Smooth muscle cell (in vitro differentiated cells): Measurements from ENCODE around the gene ZBTB48. TPM values are rescaled to one million over a fixed set of nuclear protein-coding genes. Genes with fewer than 3 reads are reported as not detected.

Source experiments
- DNase-seq: peaks from one replicate; lab custom pipeline; 2025; ENCODE audit not compliant: unreplicated experiment; lab: John Stamatoyannopoulos, UW
- H2AFZ ChIP-seq: fragments of 200-600 bp; sonication (generic); 2 replicates; pipeline ENCODE4 v1.6.0; 2016; ENCODE audit warnings: antibody characterized with exemption, low read depth, mild to moderate bottlenecking
- H3F3A ChIP-seq: fragments of 200-600 bp; sonication (generic); 2 replicates; pipeline ENCODE4 v1.6.0; 2017; ENCODE audit warnings: antibody characterized with exemption, low read depth
- H3K27ac ChIP-seq: fragments of 200-600 bp; sonication (generic); 2 replicates; pipeline ENCODE4 v1.5.1; 2016; ENCODE audit warnings: low read depth, mild to moderate bottlenecking
- H3K27me3 ChIP-seq: fragments of 200-600 bp; sonication (generic); 2 replicates; pipeline ENCODE4 v1.6.1; 2016; ENCODE audit warnings: low read depth, mild to moderate bottlenecking
- H3K36me3 ChIP-seq: fragments of 200-600 bp; sonication (generic); 2 replicates; pipeline ENCODE4 v1.5.1; 2016; ENCODE audit warnings: low read depth
- H3K4me1 ChIP-seq: fragments of 200-600 bp; sonication (generic); 2 replicates; pipeline ENCODE4 v1.5.1; 2016; ENCODE audit warnings: low read depth
- H3K4me2 ChIP-seq: fragments of 200-600 bp; sonication (generic); 2 replicates; pipeline ENCODE4 v1.6.0; 2016; ENCODE audit warnings: mild to moderate bottlenecking
- H3K4me3 ChIP-seq: fragments of 200-600 bp; sonication (generic); 2 replicates; pipeline ENCODE4 v1.5.1; 2016; ENCODE audit warnings: mild to moderate bottlenecking
- H3K79me2 ChIP-seq: fragments of 200-600 bp; sonication (generic); 2 replicates; pipeline ENCODE4 v1.6.0; 2016; ENCODE audit warnings: low read depth, mild to moderate bottlenecking
- H3K9ac ChIP-seq: fragments of 200-600 bp; sonication (generic); 2 replicates; pipeline ENCODE4 v1.6.0; 2016; ENCODE audit warnings: low read depth
- H3K9me3 ChIP-seq: fragments of 200-600 bp; sonication (generic); replicated peaks from 2 replicates; pipeline ENCODE4 v1.5.1; 2016; ENCODE audit warnings: low read depth
- H4K20me1 ChIP-seq: fragments of 200-600 bp; sonication (generic); 2 replicates; pipeline ENCODE4 v1.6.0; 2016; ENCODE audit warnings: low read depth
- WGBS: methylation state at CpG from one replicate; pipeline ENCODE4 v1.1.7; 2016; ENCODE audit warnings: low lambda C conversion rate; 5-methylcytosine and 5-hydroxymethylcytosine counted together
- polyA plus RNA-seq: library from polyadenylated mRNA; unstranded; fragments of >200 nt; fragmentation: Nextera tagmentation; extraction: Ambion mirVana; gene quantifications from 2 replicates; pipeline ENCODE4 v1.2.1, GENCODE V29; 2016
- total RNA-seq: library from RNA; depleted of rRNA; stranded (reverse); fragments of >200 nt; gene quantifications from 2 replicates; pipeline ENCODE4 v1.2.3, GENCODE V29; 2014
- TF ChIP-seq, protein P1 (sequence below): fragments of 200-600 bp; sonication (generic); IDR thresholded peaks from 2 replicates; pipeline ENCODE4 v1.5.1; 2017; ENCODE audit warnings: borderline replicate concordance, mild to moderate bottlenecking, antibody characterized with exemption; ENCODE audit not compliant: insufficient read depth, poor library complexity, severe bottlenecking

Gene ZBTB48
- total and polyA plus RNA-seq, 2 experiments from 2014 or later = 9.7 to 16.3 TPM

DNA sequence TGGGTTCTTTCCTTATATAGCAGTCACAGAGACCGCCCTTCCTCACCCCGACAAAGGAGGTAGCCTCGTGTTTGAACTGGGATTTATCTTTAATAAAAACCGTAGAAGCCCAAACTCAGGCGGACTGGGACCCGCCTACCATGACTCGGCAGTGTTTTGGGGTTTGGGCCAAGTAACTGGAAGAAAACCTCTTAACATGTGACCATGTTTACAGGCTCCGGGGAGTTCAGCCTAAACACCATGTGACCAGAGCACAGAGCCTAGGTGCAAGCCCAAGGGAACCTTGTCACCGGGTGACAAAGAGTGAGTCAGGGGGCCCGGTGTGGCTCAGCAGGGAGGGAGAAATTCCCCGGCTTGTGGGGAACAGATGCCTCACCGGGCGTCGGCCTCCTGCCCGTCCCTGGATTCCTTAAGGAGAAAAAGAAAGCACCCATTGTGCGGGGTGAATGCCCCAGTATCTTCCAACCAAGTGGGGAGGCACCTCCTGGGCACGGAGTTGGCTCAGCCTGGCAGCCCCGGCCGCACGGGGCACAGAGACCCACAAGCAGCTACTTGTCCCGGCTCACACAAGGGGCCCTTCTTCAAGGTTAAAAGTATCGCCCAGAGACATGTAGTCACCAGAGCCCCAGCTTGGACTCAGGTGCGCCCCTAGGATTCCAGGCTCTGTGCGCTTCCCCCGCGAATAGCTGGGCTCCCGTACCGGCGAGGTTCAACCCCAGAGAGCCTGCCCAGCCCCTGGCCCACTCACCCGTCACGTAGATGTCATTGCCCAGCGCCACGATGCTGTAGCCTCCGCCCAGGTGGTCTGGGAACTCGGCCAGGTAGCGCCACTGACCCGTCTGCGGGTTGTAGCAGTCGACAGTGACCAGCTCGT, 21.5 kb downstream of the ZBTB48 start:
- no peaks in the 10 kb centered on the region for H3K36me3 ChIP-seq
- H4K20me1 ChIP-seq = peaks cover 56% of the 10 kb centered on the region
- peak overlapping the region; percentile 67 for H3K4me3 ChIP-seq
- H2AFZ ChIP-seq = no peak overlapping the region
- TF ChIP-seq, protein P1, sequence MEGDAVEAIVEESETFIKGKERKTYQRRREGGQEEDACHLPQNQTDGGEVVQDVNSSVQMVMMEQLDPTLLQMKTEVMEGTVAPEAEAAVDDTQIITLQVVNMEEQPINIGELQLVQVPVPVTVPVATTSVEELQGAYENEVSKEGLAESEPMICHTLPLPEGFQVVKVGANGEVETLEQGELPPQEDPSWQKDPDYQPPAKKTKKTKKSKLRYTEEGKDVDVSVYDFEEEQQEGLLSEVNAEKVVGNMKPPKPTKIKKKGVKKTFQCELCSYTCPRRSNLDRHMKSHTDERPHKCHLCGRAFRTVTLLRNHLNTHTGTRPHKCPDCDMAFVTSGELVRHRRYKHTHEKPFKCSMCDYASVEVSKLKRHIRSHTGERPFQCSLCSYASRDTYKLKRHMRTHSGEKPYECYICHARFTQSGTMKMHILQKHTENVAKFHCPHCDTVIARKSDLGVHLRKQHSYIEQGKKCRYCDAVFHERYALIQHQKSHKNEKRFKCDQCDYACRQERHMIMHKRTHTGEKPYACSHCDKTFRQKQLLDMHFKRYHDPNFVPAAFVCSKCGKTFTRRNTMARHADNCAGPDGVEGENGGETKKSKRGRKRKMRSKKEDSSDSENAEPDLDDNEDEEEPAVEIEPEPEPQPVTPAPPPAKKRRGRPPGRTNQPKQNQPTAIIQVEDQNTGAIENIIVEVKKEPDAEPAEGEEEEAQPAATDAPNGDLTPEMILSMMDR = no peak
- DNase-seq = peak; percentile 19
- H3K27ac ChIP-seq = peak overlapping the region; percentile 100
- no peaks in the 10 kb centered on the region for H3K9me3 ChIP-seq
- 1% methylated on average over 40 of the region's 40 CpGs for WGBS
- peak overlapping the region; percentile 92 for H3K4me2 ChIP-seq
- peak overlapping the region; percentile 86 for H3K9ac ChIP-seq
- peaks cover 44% of the 10 kb centered on the region for H3K79me2 ChIP-seq
- H3K4me1 ChIP-seq = peaks cover 28% of the 10 kb centered on the region
- H3F3A ChIP-seq = peaks cover 22% of the 10 kb centered on the region
- H3K27me3 ChIP-seq = no peaks in the 10 kb centered on the region

DNA sequence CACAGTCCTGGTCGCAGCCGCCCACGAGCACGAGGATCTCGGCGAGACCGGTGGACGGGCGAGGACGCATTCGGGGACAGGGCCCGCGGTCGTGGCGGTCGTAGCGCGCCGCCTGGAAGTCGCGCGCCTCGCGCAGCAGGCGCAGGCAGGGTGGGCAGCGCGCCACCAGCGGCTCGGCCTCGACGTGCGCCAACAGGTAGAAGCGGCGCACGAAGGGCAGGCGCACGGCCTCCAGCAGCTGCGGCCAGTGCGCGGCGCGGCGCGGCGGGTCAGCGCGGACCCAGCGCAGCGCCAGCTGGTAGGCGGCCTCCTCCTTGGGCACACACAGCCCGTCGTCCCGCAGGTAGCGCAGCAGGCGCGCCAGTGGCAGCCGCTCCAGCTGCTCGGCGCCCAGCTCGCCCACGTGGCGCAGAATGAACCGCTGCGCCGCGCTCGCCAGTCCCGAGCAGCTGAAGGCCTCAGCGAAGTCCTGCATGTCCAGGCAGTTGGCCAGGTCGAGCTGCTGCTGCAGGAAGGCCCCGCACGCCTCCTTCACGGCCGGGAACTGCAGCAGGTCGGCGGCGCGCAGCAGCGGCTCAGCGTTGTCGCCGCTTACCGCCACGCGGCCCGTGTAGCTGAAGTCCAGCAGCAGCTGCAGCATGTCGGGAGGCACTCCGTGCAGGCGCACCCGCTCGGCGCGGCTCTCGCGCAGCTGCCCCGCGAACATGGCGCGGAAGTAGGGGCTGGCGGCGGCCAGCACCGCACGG, 22.3 kb downstream of the ZBTB48 start:
- H3K27ac ChIP-seq = peak overlapping the region; percentile 100
- no peaks in the 10 kb centered on the region for H3K36me3 ChIP-seq
- peak overlapping the region; percentile 92 for H3K4me2 ChIP-seq
- peak overlapping the region; percentile 51 for H2AFZ ChIP-seq
- no peaks in the 10 kb centered on the region for H3K27me3 ChIP-seq
- WGBS = under 1% methylated on average over 93 of the region's 103 CpGs
- H3K4me1 ChIP-seq = peaks cover 28% of the 10 kb centered on the region
- H3K9me3 ChIP-seq = no peaks in the 10 kb centered on the region
- H3K4me3 ChIP-seq = peak overlapping the region; percentile 67
- TF ChIP-seq, protein P1 = no peak
- peak overlapping the region; percentile 86 for H3K9ac ChIP-seq
- peaks cover 48% of the 10 kb centered on the region for H4K20me1 ChIP-seq
- peaks cover 39% of the 10 kb centered on the region for H3K79me2 ChIP-seq
- H3F3A ChIP-seq = peaks cover 22% of the 10 kb centered on the region
- DNase-seq = no peak

DNA sequence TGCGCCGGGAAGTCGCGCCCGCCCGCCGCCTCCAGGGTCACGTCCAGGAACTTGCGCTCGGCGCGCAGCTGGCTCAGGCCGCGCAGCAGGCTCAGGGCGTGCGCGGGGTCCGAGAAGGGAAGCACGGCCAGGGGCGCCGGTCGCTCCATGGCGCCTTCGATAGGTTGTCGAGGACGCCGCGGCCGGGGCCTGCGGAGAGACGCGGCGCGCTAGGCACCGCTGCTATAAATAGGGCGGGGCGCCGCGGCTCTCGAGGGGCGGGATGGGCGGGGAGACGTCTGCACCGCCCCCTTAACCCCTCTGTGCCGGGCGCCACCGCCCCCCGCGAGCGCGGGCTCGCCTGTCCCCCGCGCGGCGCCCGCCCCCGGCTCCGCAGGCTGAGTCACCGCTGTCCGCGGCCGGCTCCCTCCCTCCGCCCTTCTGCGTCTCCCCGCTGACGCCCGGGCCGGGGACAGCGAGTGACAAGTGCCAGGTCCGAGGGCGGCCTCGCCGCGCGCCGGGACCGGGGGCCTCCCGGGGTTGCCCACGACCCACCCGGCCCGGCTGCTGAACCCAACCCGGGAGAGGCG, 23.0 kb downstream of the ZBTB48 start, which contains the start of gene KLHL21:
TSS of gene KLHL21 (minus strand) at position 201 of the 569 bp plus-strand sequence. CDS start at position 149, 52 bp downstream.
- H3K4me2 ChIP-seq = peak within 1 kb of the TSS; percentile 92
- TF ChIP-seq, protein P1 = no peak
- peaks cover 41% of the 10 kb centered on the region for H4K20me1 ChIP-seq
- H3K27ac ChIP-seq = peak within 1 kb of the TSS; percentile 100
- peak; percentile 78 for DNase-seq
- no peaks in the 10 kb centered on the region for H3K27me3 ChIP-seq
- no peaks in the 10 kb centered on the region for H3K36me3 ChIP-seq
- H3K9me3 ChIP-seq = no peaks in the 10 kb centered on the region
- peak within 1 kb of the TSS; percentile 77 for H2AFZ ChIP-seq
- H3K4me3 ChIP-seq = peak within 1 kb of the TSS; percentile 67
- peaks cover 28% of the 10 kb centered on the region for H3K4me1 ChIP-seq
- peaks cover 22% of the 10 kb centered on the region for H3F3A ChIP-seq
- peak within 1 kb of the TSS; percentile 96 for H3K9ac ChIP-seq
- H3K79me2 ChIP-seq = peaks cover 37% of the 10 kb centered on the region
- under 1% methylated on average over 49 of the region's 84 CpGs for WGBS
